ENCODE measurements around the gene BRI3BP. TPM values are rescaled to one million over a fixed set of nuclear protein-coding genes. Genes with fewer than 3 reads are reported as not detected.

The BRI3BP gene
- total RNA-seq, result 1.6 and 2.2 TPM in 2 replicates

GRCh38 chr12:124993626-124994436 is at the start of gene BRI3BP:
Gene BRI3BP, plus strand, starts transcription at chr12:124993645. Its CDS starts 146 bp downstream, at chr12:124993791.

GRCh38 chr12:125065021-125065918 is 71.8 kb downstream of the BRI3BP start, which contains the start of gene AACS:
Gene AACS, plus strand, starts transcription at chr12:125065435. Its CDS starts 150 bp downstream, at chr12:125065585.

Other genes with a start within 250 kb of the BRI3BP start
- 6.8 and 11.4 TPM in 2 replicates for gene SCARB1, start 129.8 kb upstream of the BRI3BP start, total RNA-seq
- gene UBC, start 79.0 kb upstream of the BRI3BP start, total RNA-seq, result 1,185 and 1,355 TPM in 2 replicates
- 8.7 and 12.2 TPM in 2 replicates for gene DHX37, start 4.5 kb upstream of the BRI3BP start, total RNA-seq
- gene AACS, start 71.8 kb downstream of the BRI3BP start, total RNA-seq, result 15.3 and 19.8 TPM in 2 replicates
- gene TMEM132B, start 192.7 kb downstream of the BRI3BP start, total RNA-seq, result 0.09 and 0.11 TPM in 2 replicates